Ovary (tissue), 3 donors: Measurements from ENCODE around the gene NAT8L.
"Not testable (repeated sequence)": the region's sequence is repeated elsewhere in the genome, so short reads cannot be mapped to it uniquely, and the experiment has no call there.

Source experiments
- CTCF ChIP-seq, 3 donors: fragments of 450-650 bp in 2 of 3; fragments of 200-600 bp in 1 of 3; IDR thresholded peaks; one replicate each; pipeline versions ENCODE4 v1.5.1 to v1.8.0; 2016 to 2022; ENCODE audit warnings: antibody characterized with exemption in 3 of 3, mild to moderate bottlenecking in 1 of 3
- POLR2A ChIP-seq: fragments of 450-650 bp; IDR thresholded peaks from one replicate; pipeline ENCODE4 v1.6.1; 2017; ENCODE audit warnings: antibody characterized with exemption, mild to moderate bottlenecking, moderate library complexity
- donor health status: DM: no; HTN: no; CAD: no.

GRCh38 chr4:2021358-2022018 lies 37.6 kb upstream of the NAT8L start:
- TF ChIP-seq CTCF (IDR thresholded peaks at IDR 0.05); POLR2A: not testable (repeated sequence)
